GM13977 (cell line): ENCODE results near the gene ZMAT5.
A peak's percentile ranks its signal among the peaks of the same experiment; 100 is the strongest.

Source experiments
- DNase-seq: peaks from one replicate; pipeline ENCODE4 v3.0.0; 2012; ENCODE audit warnings: low spot score
- in situ Hi-C: fragments of 300-500 bp; cut with MboI; formaldehyde crosslinking; loops from one replicate; pipeline ENCODE4 v1.12.0; 2022; ENCODE audit warnings: low sequenced_read_pairs, low pct_unique_long_range_greater_than_20kb, mixed read lengths, inconsistent platforms; ENCODE audit not compliant: unreplicated experiment
- TF ChIP-seq, protein P1 (sequence below): IDR thresholded peaks from 2 replicates; pipeline ENCODE4 v1.5.1; 2012; ENCODE audit warnings: mild to moderate bottlenecking, control low read depth; ENCODE audit not compliant: insufficient read depth; ENCODE audit errors: extremely low read depth, missing control alignments

Gene ZMAT5

GRCh38 chr22:29801153-29801552, 34.3 kb upstream of the ZMAT5 start:
- TF ChIP-seq, protein P1, sequence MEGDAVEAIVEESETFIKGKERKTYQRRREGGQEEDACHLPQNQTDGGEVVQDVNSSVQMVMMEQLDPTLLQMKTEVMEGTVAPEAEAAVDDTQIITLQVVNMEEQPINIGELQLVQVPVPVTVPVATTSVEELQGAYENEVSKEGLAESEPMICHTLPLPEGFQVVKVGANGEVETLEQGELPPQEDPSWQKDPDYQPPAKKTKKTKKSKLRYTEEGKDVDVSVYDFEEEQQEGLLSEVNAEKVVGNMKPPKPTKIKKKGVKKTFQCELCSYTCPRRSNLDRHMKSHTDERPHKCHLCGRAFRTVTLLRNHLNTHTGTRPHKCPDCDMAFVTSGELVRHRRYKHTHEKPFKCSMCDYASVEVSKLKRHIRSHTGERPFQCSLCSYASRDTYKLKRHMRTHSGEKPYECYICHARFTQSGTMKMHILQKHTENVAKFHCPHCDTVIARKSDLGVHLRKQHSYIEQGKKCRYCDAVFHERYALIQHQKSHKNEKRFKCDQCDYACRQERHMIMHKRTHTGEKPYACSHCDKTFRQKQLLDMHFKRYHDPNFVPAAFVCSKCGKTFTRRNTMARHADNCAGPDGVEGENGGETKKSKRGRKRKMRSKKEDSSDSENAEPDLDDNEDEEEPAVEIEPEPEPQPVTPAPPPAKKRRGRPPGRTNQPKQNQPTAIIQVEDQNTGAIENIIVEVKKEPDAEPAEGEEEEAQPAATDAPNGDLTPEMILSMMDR, result no peak
- DNase-seq, result no peak
- in situ Hi-C loops, result no loop called here

DNA sequence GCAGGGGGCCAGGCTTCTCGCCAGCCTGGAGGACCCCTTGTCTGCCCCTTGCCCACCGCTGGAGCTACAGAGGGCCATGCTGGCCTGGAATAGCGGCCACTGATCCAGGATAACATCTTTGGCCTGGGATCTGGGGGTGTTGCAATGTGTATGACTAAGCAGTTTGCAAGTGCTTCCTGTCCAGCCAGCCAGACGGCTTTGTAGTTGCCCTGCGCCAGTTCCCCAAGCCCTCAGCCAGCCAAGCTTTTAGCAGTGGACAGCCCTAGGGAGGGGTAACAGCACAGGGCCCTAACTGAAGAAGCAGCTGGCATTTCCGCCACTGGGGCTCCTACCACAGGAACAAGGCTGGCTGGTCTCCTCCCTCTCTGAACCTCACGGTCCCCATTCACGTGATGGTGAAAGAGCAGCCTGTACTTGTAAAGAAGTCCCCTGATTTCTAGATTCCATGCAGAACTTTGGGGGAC, 32.4 kb upstream of the ZMAT5 start:
- in situ Hi-C loops, result no loop called here
- DNase-seq, result no peak
- TF ChIP-seq, protein P1, result no peak

- in situ Hi-C loops, result no loop called here
- DNase-seq, result no peak
- TF ChIP-seq, protein P1, result no peak
Measured at GRCh38 chr22:29798801-29799200, 32.0 kb upstream of the ZMAT5 start.

- peak; percentile 39 for DNase-seq
- TF ChIP-seq, protein P1, result no peak
- in situ Hi-C loops, result no loop called here
Measured at GRCh38 chr22:29798318-29798717, 31.5 kb upstream of the ZMAT5 start.

GRCh38 chr22:29797351-29797750, 30.5 kb upstream of the ZMAT5 start:
- in situ Hi-C loops, result no loop called here
- DNase-seq, result peak; percentile 59
- TF ChIP-seq, protein P1, result no peak

DNA sequence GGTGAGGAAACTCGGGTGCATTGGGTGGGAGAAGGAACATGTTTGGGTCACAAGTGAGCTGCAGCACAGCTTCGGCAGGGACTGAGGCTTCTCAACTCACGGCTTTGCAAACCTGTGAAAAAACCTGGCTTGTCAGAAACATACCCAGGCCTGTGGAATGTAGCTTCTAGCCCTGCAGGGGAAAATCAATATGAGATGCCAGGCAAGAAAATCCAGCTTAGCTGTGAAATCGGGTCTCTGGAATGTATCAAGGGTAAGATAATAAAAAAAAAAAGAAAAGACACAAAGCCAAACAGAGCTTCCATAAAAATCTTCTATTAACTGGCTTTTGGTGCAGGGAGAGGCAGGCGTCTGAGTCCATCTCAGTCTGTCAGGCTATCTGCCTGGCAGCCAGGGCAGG, 28.9 kb upstream of the ZMAT5 start:
- TF ChIP-seq, protein P1, result no peak
- in situ Hi-C loops, result no loop called here
- no peak for DNase-seq

- TF ChIP-seq, protein P1, result no peak
- DNase-seq, result no peak
- in situ Hi-C loops, result no loop called here
Measured at GRCh38 chr22:29793396-29793795, 26.6 kb upstream of the ZMAT5 start.
